SK-N-SH treated with all-trans-retinoic acid at 6 μM for 48 hours (cell line): ENCODE results near the gene C3orf22.

Experiments
- ARNTL ChIP-seq: fragments of 450-650 bp; formaldehyde crosslinking; IDR thresholded peaks from 2 replicates; pipeline ENCODE4 v1.5.0; 2020; ENCODE audit warnings: low read depth, mild to moderate bottlenecking, moderate library complexity, borderline replicate concordance
- CREB5 ChIP-seq: fragments of 250-450 bp; sonication (Bioruptor Pico); IDR thresholded peaks from 2 replicates; pipeline ENCODE4 v1.5.1; 2020; ENCODE audit warnings: low read depth, mild to moderate bottlenecking, moderate library complexity
- CSRNP3 ChIP-seq: fragments of 250-450 bp; sonication (Bioruptor Pico); IDR thresholded peaks from 2 replicates; pipeline ENCODE4 v1.5.1; 2021; ENCODE audit warnings: mild to moderate bottlenecking, moderate library complexity
- ESRRG ChIP-seq: fragments of 250-450 bp; sonication (Bioruptor Pico); IDR thresholded peaks from 2 replicates; pipeline ENCODE4 v1.6.1; 2021; ENCODE audit warnings: mild to moderate bottlenecking
- GLIS3 ChIP-seq: fragments of 250-450 bp; sonication (Bioruptor Pico); IDR thresholded peaks from 2 replicates; pipeline ENCODE4 v1.5.0; 2020; ENCODE audit warnings: mild to moderate bottlenecking, moderate library complexity
- OSR1 ChIP-seq: fragments of 250-450 bp; sonication (Bioruptor Pico); IDR thresholded peaks from 2 replicates; pipeline ENCODE4 v1.8.0; 2022; ENCODE audit warnings: moderate library complexity, mild to moderate bottlenecking, inconsistent platforms
- PATZ1 ChIP-seq: fragments of 250-450 bp; sonication (Bioruptor Pico); IDR thresholded peaks from 2 replicates; pipeline ENCODE4 v1.8.0; 2020; ENCODE audit warnings: mild to moderate bottlenecking, moderate library complexity, borderline replicate concordance
- PPARA ChIP-seq: fragments of 250-450 bp; sonication (Bioruptor Pico); IDR thresholded peaks from 2 replicates; pipeline ENCODE4 v1.5.0; 2020; ENCODE audit warnings: mild to moderate bottlenecking, borderline replicate concordance
- RARB ChIP-seq: fragments of 250-450 bp; sonication (Bioruptor Pico); IDR thresholded peaks from 2 replicates; pipeline ENCODE4 v1.8.0; 2021; ENCODE audit warnings: mild to moderate bottlenecking, moderate library complexity
- SNAI2 ChIP-seq: fragments of 250-450 bp; sonication (Bioruptor Pico); IDR thresholded peaks from 2 replicates; pipeline ENCODE4 v1.5.0; 2020; ENCODE audit warnings: mild to moderate bottlenecking, moderate library complexity
- ZC3H10 ChIP-seq: fragments of 250-450 bp; sonication (Bioruptor Pico); IDR thresholded peaks from 2 replicates; pipeline ENCODE4 v1.5.1; 2021; ENCODE audit warnings: mild to moderate bottlenecking, moderate library complexity
- ZFP3 ChIP-seq: fragments of 250-450 bp; sonication (Bioruptor Pico); IDR thresholded peaks from 2 replicates; pipeline ENCODE4 v1.5.0; 2020; ENCODE audit warnings: mild to moderate bottlenecking, moderate library complexity
- ZNF70 ChIP-seq: fragments of 450-650 bp; formaldehyde crosslinking; IDR thresholded peaks from 2 replicates; pipeline ENCODE4 v1.5.0; 2020; ENCODE audit warnings: mild to moderate bottlenecking, moderate library complexity
- ZNF8 ChIP-seq: fragments of 450-650 bp; formaldehyde crosslinking; IDR thresholded peaks from 2 replicates; pipeline ENCODE4 v1.5.0; 2020; ENCODE audit warnings: mild to moderate bottlenecking, moderate library complexity

- no peak for TF ChIP-seq GLIS3 (CRISPR knock-in tag)
- no peak for TF ChIP-seq PATZ1
- TF ChIP-seq OSR1 (CRISPR knock-in tag) = no peak
- no peak for TF ChIP-seq ZNF70 (CRISPR knock-in tag)
- no peak for TF ChIP-seq ESRRG (CRISPR knock-in tag)
- TF ChIP-seq CREB5 (CRISPR knock-in tag) = no peak
- no peak for TF ChIP-seq ZNF8 (CRISPR knock-in tag)
- TF ChIP-seq ARNTL (CRISPR knock-in tag) = no peak
- TF ChIP-seq RARB (CRISPR knock-in tag) = no peak
- TF ChIP-seq SNAI2 = no peak
- no peak for TF ChIP-seq CSRNP3 (CRISPR knock-in tag)
- no peak for TF ChIP-seq PPARA (CRISPR knock-in tag)
- no peak for TF ChIP-seq ZC3H10 (CRISPR knock-in tag)
- TF ChIP-seq ZFP3 (CRISPR knock-in tag) = no peak
Measured at GRCh38 chr3:126558336-126559071, at the start of gene C3orf22.
